ENCODE data around the gene SGK1.

DNA sequence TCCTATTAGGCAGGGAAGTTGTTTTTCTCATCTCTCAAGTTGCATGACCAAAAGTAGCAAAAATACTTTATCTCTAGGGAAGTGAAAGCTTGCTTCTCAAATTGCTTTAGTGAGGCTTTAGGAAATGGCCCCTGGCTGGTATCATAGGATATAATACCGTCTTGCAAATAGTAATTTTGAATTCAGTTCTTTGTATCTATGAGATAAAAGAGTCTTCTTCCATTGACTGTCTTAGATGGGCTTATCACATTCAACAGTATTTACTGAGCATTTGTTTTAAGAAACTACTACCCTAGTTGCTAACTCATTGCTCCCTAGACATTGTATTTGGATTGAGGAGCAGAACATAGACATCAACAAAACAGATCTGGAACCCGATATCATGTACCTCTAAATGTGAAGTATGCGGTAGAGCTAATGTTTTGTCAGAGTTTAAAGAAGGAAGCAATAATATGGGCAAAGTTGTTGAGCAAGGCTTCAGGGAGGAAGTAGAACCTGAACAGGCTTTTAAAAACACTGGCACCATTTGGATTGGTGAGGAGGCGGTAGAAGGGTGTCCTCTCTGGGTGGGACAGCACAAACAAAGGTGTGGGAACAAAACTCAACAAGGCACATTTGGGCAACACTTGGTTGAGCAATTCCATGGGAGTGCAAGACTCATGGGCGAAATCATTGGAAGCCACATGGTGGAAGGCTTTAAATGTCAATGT is 101.5 kb downstream of the SGK1 start:
- TF ChIP-seq, protein P1, sequence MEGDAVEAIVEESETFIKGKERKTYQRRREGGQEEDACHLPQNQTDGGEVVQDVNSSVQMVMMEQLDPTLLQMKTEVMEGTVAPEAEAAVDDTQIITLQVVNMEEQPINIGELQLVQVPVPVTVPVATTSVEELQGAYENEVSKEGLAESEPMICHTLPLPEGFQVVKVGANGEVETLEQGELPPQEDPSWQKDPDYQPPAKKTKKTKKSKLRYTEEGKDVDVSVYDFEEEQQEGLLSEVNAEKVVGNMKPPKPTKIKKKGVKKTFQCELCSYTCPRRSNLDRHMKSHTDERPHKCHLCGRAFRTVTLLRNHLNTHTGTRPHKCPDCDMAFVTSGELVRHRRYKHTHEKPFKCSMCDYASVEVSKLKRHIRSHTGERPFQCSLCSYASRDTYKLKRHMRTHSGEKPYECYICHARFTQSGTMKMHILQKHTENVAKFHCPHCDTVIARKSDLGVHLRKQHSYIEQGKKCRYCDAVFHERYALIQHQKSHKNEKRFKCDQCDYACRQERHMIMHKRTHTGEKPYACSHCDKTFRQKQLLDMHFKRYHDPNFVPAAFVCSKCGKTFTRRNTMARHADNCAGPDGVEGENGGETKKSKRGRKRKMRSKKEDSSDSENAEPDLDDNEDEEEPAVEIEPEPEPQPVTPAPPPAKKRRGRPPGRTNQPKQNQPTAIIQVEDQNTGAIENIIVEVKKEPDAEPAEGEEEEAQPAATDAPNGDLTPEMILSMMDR (IDR thresholded peaks at IDR 0.05), result no peak
- no peak for TF ChIP-seq POLR2A (IDR thresholded peaks at IDR 0.05)

Data from testis (tissue), 2 donors.